Stomach (tissue), 9 donors: ENCODE results near the gene TMX2. TPM values are rescaled to one million over a fixed set of nuclear protein-coding genes. Genes with fewer than 3 reads are reported as not detected.

Experiments
- DNase-seq, 2 donors: peaks; one replicate each; pipeline versions ENCODE4 v3.0.0 to v3.0.0-alpha.2; 2013 to 2019
- H3K27ac ChIP-seq, 5 donors: fragments of 200-600 bp in 4 of 5; sonication (generic) in 4 of 5; one replicate each; pipeline ENCODE4 v1.5.1; 2013 to 2019; ENCODE audit warnings: mild to moderate bottlenecking in 1 of 5, moderate library complexity in 1 of 5
- H3K27me3 ChIP-seq, 3 donors: fragments of 200-600 bp; sonication (generic); one replicate each; pipeline ENCODE4 v1.5.1; 2017 to 2019; ENCODE audit warnings: mixed run types in 1 of 3
- H3K36me3 ChIP-seq, 4 donors: fragments of 200-600 bp; sonication (generic); 1 replicate in 3 of 4; 2 replicates in 1 of 4; pipeline ENCODE4 v1.5.1; 2016 to 2019
- H3K4me1 ChIP-seq, 4 donors: fragments of 200-600 bp; sonication (generic); one replicate each; pipeline ENCODE4 v1.5.1; 2016 to 2019
- H3K4me3 ChIP-seq, 4 donors: fragments of 200-600 bp; sonication (generic) in 3 of 4; one replicate each; pipeline ENCODE4 v1.5.1; 2016 to 2019; ENCODE audit warnings: mild to moderate bottlenecking in 1 of 4
- H3K9me3 ChIP-seq, 4 donors: fragments of 200-600 bp; sonication (generic); one replicate each; pipeline ENCODE4 v1.5.1; 2016 to 2019
- CTCF ChIP-seq, 7 experiments: fragments of 450-650 bp in 4 of 7; fragments of 200-600 bp in 3 of 7; sonication (generic) in 3 of 7; IDR thresholded peaks; one replicate each; pipeline ENCODE4 v1.5.1; 2016 to 2019; ENCODE audit warnings: antibody characterized with exemption in 7 of 7, control low read depth in 2 of 7, mild to moderate bottlenecking in 1 of 7
- EP300 ChIP-seq: sonication (generic); formaldehyde crosslinking; IDR thresholded peaks from one replicate; pipeline ENCODE4 v1.6.1; 2017; ENCODE audit warnings: antibody characterized with exemption
- POLR2A ChIP-seq, 4 donors: fragments of 450-650 bp; IDR thresholded peaks; one replicate each; pipeline ENCODE4 v1.6.1; 2016; ENCODE audit warnings: antibody characterized with exemption in 4 of 4, control low read depth in 2 of 4, mild to moderate bottlenecking in 1 of 4, moderate library complexity in 1 of 4
- POLR2AphosphoS5 ChIP-seq, 3 donors: sonication (generic); formaldehyde crosslinking; IDR thresholded peaks; one replicate each; pipeline ENCODE4 v1.6.1; 2016; ENCODE audit warnings: antibody characterized with exemption in 3 of 3
- WGBS, 5 donors: extraction: QIAGEN DNeasy Blood & Tissue Kit in 3 of 5; methylation state at CpG; one replicate each; pipeline versions ENCODE4 v1.1.5 to v1.1.7; 2013 to 2018; 5-methylcytosine and 5-hydroxymethylcytosine counted together
- intact Hi-C: fragments of 100-400 bp; cut with DNase I; formaldehyde crosslinking; loops from one replicate; pipeline ENCODE4 v1.15.1; 2023; ENCODE audit warnings: low total_unique reads
- polyA plus RNA-seq, 3 donors: library from polyadenylated mRNA; stranded (reverse); fragments of 200-250 nt; gene quantifications; one replicate each; pipeline ENCODE4 v1.2.3, GENCODE V29; 2013
- total RNA-seq, 5 donors: library from RNA; depleted of rRNA; stranded (reverse); fragments of >200 nt; gene quantifications; one replicate each; pipeline versions ENCODE4 v1.1.0 to v1.2.3, GENCODE V29; 2014 to 2016
- donor health status: healthy with polysubstance abuse.
- donor health status: Bipolar disorder and iron deficiency.
- donor health status: healthy.

Gene TMX2
- total and polyA plus RNA-seq, 8 donors: 20.1 to 72.3 (median 36.6) TPM

GRCh38 chr11:57735619-57736298 is 23.4 kb downstream of the TMX2 start:
- intact Hi-C loops: no loop called here
- Histone ChIP-seq H3K9me3 (no peaks in the 10 kb centered on the region), H3K27ac (peak overlapping the region in 1 of 5 donors; percentile 16), H3K4me1 (peaks cover 0 to 24% (median 9%) of the 10 kb centered on the region in 4 donors), H3K36me3 (peaks cover 15 to 58% (median 43%) of the 10 kb centered on the region in 4 donors), H3K4me3 (no peak overlapping the region), H3K27me3 (no peaks in the 10 kb centered on the region)
- DNase-seq: peak in 1 of 2 donors; percentile 57
- 49 to 62% (median 54%) methylated on average over 3 of the region's 3 CpGs for WGBS, 5 donors
- no peak for TF ChIP-seq CTCF (IDR thresholded peaks at IDR 0.05)
- peak in 1 of 3 donors; percentile 15 for TF ChIP-seq POLR2AphosphoS5 (IDR thresholded peaks at IDR 0.05)

- peaks cover 40 to 74% (median 68%) of the 10 kb centered on the region in 4 donors for H3K36me3 ChIP-seq
- intact Hi-C loops: no loop called here
- no peaks in the 10 kb centered on the region for H3K9me3 ChIP-seq
- TF ChIP-seq CTCF (IDR thresholded peaks at IDR 0.05) (peak in 1 of 7 experiments; percentile 9), EP300 (no peak), POLR2A (IDR thresholded peaks at IDR 0.05) (peak in 1 of 4 donors; percentile 59), POLR2AphosphoS5 (IDR thresholded peaks at IDR 0.05) (peak; percentile 89 to 99 (median 96))
- peak within 1 kb of the TSS; percentile 89 to 97 (median 92) for H3K27ac ChIP-seq
- H3K27me3 ChIP-seq: no peaks in the 10 kb centered on the region
- peaks cover 9 to 27% (median 21%) of the 10 kb centered on the region in 4 donors for H3K4me1 ChIP-seq
- H3K4me3 ChIP-seq: peak within 1 kb of the TSS; percentile 81 to 92 (median 88)
- peak; percentile 95 to 99 for DNase-seq
- WGBS, 5 donors: 0 to 1% (median 0%) methylated on average over 67 to 75 of the region's 75 CpGs
Observed at GRCh38 chr11:57741132-57742086, 29.0 kb downstream of the TMX2 start, which contains the start of gene SELENOH. TSS of gene SELENOH (plus strand) at chr11:57741491. CDS start at chr11:57741596, 105 bp downstream.

DNA sequence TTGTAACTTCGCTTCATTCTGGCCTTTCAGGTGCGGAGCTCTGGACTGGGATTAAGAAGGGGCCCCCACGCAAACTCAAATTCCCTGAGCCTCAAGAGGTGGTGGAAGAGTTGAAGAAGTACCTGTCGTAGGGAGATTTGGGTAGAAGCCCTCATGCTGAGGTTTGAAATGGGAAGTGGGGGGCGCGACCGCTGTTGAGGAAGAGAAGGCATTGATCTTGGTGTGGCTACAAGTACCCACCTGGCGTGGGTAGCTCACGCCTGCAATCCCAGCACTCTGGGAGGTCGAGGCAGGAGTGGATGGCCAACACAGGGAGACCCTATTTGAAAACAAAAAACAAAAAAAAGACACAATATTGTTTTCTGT is 29.7 kb downstream of the TMX2 start:
- peak overlapping the region; percentile 89 to 97 (median 92) for H3K27ac ChIP-seq
- no peaks in the 10 kb centered on the region for H3K27me3 ChIP-seq
- 1 to 7% (median 1%) methylated on average over 10 of the region's 10 CpGs for WGBS, 5 donors
- H3K36me3 ChIP-seq: peaks cover 40 to 80% (median 72%) of the 10 kb centered on the region in 4 donors
- intact Hi-C loops: no loop called here
- no peak for TF ChIP-seq CTCF (IDR thresholded peaks at IDR 0.05)
- TF ChIP-seq POLR2AphosphoS5 (IDR thresholded peaks at IDR 0.05): no peak
- TF ChIP-seq POLR2A (IDR thresholded peaks at IDR 0.05): no peak
- no peak for TF ChIP-seq EP300
- H3K4me3 ChIP-seq: peak overlapping the region; percentile 81 to 92 (median 88)
- peaks cover 9 to 27% (median 21%) of the 10 kb centered on the region in 4 donors for H3K4me1 ChIP-seq
- H3K9me3 ChIP-seq: no peaks in the 10 kb centered on the region
- no peak for DNase-seq

DNA sequence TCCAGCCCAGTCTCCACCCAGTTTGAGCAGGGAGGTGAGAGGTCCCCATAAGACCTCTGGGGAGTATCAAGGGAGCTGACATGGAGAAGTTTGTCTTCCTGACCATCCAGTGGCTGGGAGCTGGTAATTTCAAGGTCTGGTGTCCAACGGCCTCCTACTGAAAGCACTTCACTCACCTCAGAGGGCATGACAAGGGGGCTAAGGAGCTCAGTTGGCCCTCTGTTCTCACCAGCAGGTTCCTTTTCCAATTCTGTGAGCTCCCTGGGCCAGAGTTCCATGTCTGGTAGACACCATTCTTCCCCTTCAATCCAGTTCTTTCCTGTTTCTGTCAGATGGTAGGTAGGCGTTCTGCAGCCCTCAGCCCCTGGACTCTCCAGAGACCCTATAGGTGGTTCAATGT is 32.0 kb downstream of the TMX2 start:
- WGBS, 5 donors: 83 to 96% (median 90%) methylated on average over 2 of the region's 2 CpGs
- H3K27me3 ChIP-seq: no peaks in the 10 kb centered on the region
- no peak overlapping the region for H3K27ac ChIP-seq
- H3K4me3 ChIP-seq: no peak overlapping the region
- TF ChIP-seq POLR2AphosphoS5 (IDR thresholded peaks at IDR 0.05) (no peak), CTCF (IDR thresholded peaks at IDR 0.05) (no peak), EP300 (no peak), POLR2A (IDR thresholded peaks at IDR 0.05) (no peak)
- H3K36me3 ChIP-seq: peaks cover 26 to 66% (median 52%) of the 10 kb centered on the region in 4 donors
- peaks cover 9 to 27% (median 21%) of the 10 kb centered on the region in 4 donors for H3K4me1 ChIP-seq
- intact Hi-C loops: no loop called here
- no peaks in the 10 kb centered on the region for H3K9me3 ChIP-seq
- DNase-seq: no peak
